ENCODE results near the gene PNMT. TPM values are rescaled to one million over a fixed set of nuclear protein-coding genes. Genes with fewer than 3 reads are reported as not detected.

Gene PNMT
- polyA plus RNA-seq, 1 of the 3 experiments (the other 2 are of a cell fraction), result 0.07 TPM

GRCh38 chr17:39696731-39697130 lies 28.5 kb downstream of the PNMT start:
- H3K9me2 ChIP-seq, result no peaks in the 10 kb centered on the region
- TF ChIP-seq POLR2AphosphoS5 (IDR thresholded peaks at IDR 0.05; ENCODE audit: low read depth, low read length), result no peak
- TF ChIP-seq SIN3A (IDR thresholded peaks at IDR 0.05; ENCODE audit: borderline replicate concordance, low read depth, low read length), result no peak
- no peak for TF ChIP-seq FOXM1 (IDR thresholded peaks at IDR 0.05; ENCODE audit: low read depth)
- no peak for TF ChIP-seq EZH2phosphoT487 (IDR thresholded peaks at IDR 0.05; ENCODE audit: borderline replicate concordance, low read depth)
- no peak for TF ChIP-seq CHD2 (IDR thresholded peaks at IDR 0.05; ENCODE audit: low read length, partially characterized antibody)
- TF ChIP-seq TCF12 (IDR thresholded peaks at IDR 0.05), result no peak
- TF ChIP-seq, protein P1, sequence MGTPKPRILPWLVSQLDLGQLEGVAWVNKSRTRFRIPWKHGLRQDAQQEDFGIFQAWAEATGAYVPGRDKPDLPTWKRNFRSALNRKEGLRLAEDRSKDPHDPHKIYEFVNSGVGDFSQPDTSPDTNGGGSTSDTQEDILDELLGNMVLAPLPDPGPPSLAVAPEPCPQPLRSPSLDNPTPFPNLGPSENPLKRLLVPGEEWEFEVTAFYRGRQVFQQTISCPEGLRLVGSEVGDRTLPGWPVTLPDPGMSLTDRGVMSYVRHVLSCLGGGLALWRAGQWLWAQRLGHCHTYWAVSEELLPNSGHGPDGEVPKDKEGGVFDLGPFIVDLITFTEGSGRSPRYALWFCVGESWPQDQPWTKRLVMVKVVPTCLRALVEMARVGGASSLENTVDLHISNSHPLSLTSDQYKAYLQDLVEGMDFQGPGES (IDR thresholded peaks at IDR 0.05; ENCODE audit: low read depth, low read length), result no peak
- TF ChIP-seq, protein P2, sequence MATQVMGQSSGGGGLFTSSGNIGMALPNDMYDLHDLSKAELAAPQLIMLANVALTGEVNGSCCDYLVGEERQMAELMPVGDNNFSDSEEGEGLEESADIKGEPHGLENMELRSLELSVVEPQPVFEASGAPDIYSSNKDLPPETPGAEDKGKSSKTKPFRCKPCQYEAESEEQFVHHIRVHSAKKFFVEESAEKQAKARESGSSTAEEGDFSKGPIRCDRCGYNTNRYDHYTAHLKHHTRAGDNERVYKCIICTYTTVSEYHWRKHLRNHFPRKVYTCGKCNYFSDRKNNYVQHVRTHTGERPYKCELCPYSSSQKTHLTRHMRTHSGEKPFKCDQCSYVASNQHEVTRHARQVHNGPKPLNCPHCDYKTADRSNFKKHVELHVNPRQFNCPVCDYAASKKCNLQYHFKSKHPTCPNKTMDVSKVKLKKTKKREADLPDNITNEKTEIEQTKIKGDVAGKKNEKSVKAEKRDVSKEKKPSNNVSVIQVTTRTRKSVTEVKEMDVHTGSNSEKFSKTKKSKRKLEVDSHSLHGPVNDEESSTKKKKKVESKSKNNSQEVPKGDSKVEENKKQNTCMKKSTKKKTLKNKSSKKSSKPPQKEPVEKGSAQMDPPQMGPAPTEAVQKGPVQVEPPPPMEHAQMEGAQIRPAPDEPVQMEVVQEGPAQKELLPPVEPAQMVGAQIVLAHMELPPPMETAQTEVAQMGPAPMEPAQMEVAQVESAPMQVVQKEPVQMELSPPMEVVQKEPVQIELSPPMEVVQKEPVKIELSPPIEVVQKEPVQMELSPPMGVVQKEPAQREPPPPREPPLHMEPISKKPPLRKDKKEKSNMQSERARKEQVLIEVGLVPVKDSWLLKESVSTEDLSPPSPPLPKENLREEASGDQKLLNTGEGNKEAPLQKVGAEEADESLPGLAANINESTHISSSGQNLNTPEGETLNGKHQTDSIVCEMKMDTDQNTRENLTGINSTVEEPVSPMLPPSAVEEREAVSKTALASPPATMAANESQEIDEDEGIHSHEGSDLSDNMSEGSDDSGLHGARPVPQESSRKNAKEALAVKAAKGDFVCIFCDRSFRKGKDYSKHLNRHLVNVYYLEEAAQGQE (IDR thresholded peaks at IDR 0.05; ENCODE audit: low read depth, low read length), result no peak
- TF ChIP-seq RCOR1 (IDR thresholded peaks at IDR 0.05; ENCODE audit: low read length), result no peak
- no peak for TF ChIP-seq SMC3 (IDR thresholded peaks at IDR 0.05; ENCODE audit: low read depth, low read length)
- TF ChIP-seq FOXJ3 (CRISPR knock-in tag; IDR thresholded peaks at IDR 0.05), result no peak
- no peak for TF ChIP-seq JUND (IDR thresholded peaks at IDR 0.05)
- TF ChIP-seq GABPA (IDR thresholded peaks at IDR 0.05; ENCODE audit: low read depth), result no peak
- no peak for TF ChIP-seq MAX (IDR thresholded peaks at IDR 0.05; ENCODE audit: low read depth)
- TF ChIP-seq FOSL2 (IDR thresholded peaks at IDR 0.05; ENCODE audit: borderline replicate concordance, low read depth), result no peak
- no peak for TF ChIP-seq EP300 (IDR thresholded peaks at IDR 0.05; ENCODE audit: borderline replicate concordance in 1 of 2, low read depth in 1 of 2, low read length in 1 of 2)
- no peak for TF ChIP-seq ZBTB33 (IDR thresholded peaks at IDR 0.05; ENCODE audit: borderline replicate concordance, low read depth)
- no peak for TF ChIP-seq ELF1 (IDR thresholded peaks at IDR 0.05)
- TF ChIP-seq RFX5 (IDR thresholded peaks at IDR 0.05; ENCODE audit: low read length), result no peak
- TF ChIP-seq, protein P3, sequence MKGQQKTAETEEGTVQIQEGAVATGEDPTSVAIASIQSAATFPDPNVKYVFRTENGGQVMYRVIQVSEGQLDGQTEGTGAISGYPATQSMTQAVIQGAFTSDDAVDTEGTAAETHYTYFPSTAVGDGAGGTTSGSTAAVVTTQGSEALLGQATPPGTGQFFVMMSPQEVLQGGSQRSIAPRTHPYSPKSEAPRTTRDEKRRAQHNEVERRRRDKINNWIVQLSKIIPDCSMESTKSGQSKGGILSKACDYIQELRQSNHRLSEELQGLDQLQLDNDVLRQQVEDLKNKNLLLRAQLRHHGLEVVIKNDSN (IDR thresholded peaks at IDR 0.05; ENCODE audit: borderline replicate concordance, low read depth), result no peak
- 68% methylated on average over 4 of the region's 6 CpGs for WGBS (ENCODE audit: low lambda C conversion rate)
- no peaks in the 10 kb centered on the region for H3F3A ChIP-seq (replicated peaks; ENCODE audit: insufficient read depth)
- ChIA-PET POLR2A (interaction anchor here (1.4 kb wide), 1 partner anchor 9 kb away, joined by 3 read pairs; the partner anchor contains the start of gene PGAP3), CTCF (interaction anchor here (1.2 to 3.3 kb wide), 4 partner anchors 8 to 75 kb away, joined by 3 to 15 read pairs (median 5); partner anchors contain the start of gene MIEN1)
- H2AFZ ChIP-seq (ENCODE audit: low read depth), result no peak overlapping the region
- H3K9me3 ChIP-seq, result no peaks in the 10 kb centered on the region
- no peaks in the 10 kb centered on the region for H4K20me1 ChIP-seq (ENCODE audit: insufficient read depth)
- no peaks in the 10 kb centered on the region for H3K4me1 ChIP-seq (ENCODE audit: control insufficient read depth in 1 of 2, insufficient read depth in 2 of 2, low read depth in 1 of 2, low read length in 1 of 2)
- no peak overlapping the region for H3K4me3 ChIP-seq (ENCODE audit: low read depth in 2 of 2, low read length in 1 of 2)
- no peak overlapping the region for H3K4me2 ChIP-seq
- no peak for DNase-seq
- no peak overlapping the region for H3K9ac ChIP-seq
- no peaks in the 10 kb centered on the region for H3K27me3 ChIP-seq (ENCODE audit: insufficient read depth)
- no peaks in the 10 kb centered on the region for H3K79me2 ChIP-seq (ENCODE audit: insufficient read depth)
- no peak overlapping the region for H3K27ac ChIP-seq (ENCODE audit: low read depth in 2 of 2, low read length in 1 of 2)
- no peaks in the 10 kb centered on the region for H3K36me3 ChIP-seq (replicated peaks in 1 of 2; ENCODE audit: control insufficient read depth in 1 of 2, insufficient read depth in 2 of 2, low read length in 1 of 2)
